Stomach (tissue), 9 donors: ENCODE data around the gene PTPRN. TPM values are rescaled to one million over a fixed set of nuclear protein-coding genes. Genes with fewer than 3 reads are reported as not detected.

Source experiments
- DNase-seq, 2 donors: peaks; one replicate each; pipeline versions ENCODE4 v3.0.0 to v3.0.0-alpha.2; 2013 to 2019
- H3K27ac ChIP-seq, 5 donors: fragments of 200-600 bp in 4 of 5; sonication (generic) in 4 of 5; one replicate each; pipeline ENCODE4 v1.5.1; 2013 to 2019; ENCODE audit warnings: mild to moderate bottlenecking in 1 of 5, moderate library complexity in 1 of 5
- H3K27me3 ChIP-seq, 3 donors: fragments of 200-600 bp; sonication (generic); one replicate each; pipeline ENCODE4 v1.5.1; 2017 to 2019; ENCODE audit warnings: mixed run types in 1 of 3
- H3K36me3 ChIP-seq, 4 donors: fragments of 200-600 bp; sonication (generic); 1 replicate in 3 of 4; 2 replicates in 1 of 4; pipeline ENCODE4 v1.5.1; 2016 to 2019
- H3K4me1 ChIP-seq, 4 donors: fragments of 200-600 bp; sonication (generic); one replicate each; pipeline ENCODE4 v1.5.1; 2016 to 2019
- H3K4me3 ChIP-seq, 4 donors: fragments of 200-600 bp; sonication (generic) in 3 of 4; one replicate each; pipeline ENCODE4 v1.5.1; 2016 to 2019; ENCODE audit warnings: mild to moderate bottlenecking in 1 of 4
- H3K9me3 ChIP-seq, 4 donors: fragments of 200-600 bp; sonication (generic); one replicate each; pipeline ENCODE4 v1.5.1; 2016 to 2019
- EP300 ChIP-seq: sonication (generic); formaldehyde crosslinking; IDR thresholded peaks from one replicate; pipeline ENCODE4 v1.6.1; 2017; ENCODE audit warnings: antibody characterized with exemption
- POLR2A ChIP-seq, 4 donors: fragments of 450-650 bp; IDR thresholded peaks; one replicate each; pipeline ENCODE4 v1.6.1; 2016; ENCODE audit warnings: antibody characterized with exemption in 4 of 4, control low read depth in 2 of 4, mild to moderate bottlenecking in 1 of 4, moderate library complexity in 1 of 4
- POLR2AphosphoS5 ChIP-seq, 3 donors: sonication (generic); formaldehyde crosslinking; IDR thresholded peaks; one replicate each; pipeline ENCODE4 v1.6.1; 2016; ENCODE audit warnings: antibody characterized with exemption in 3 of 3
- WGBS, 5 donors: extraction: QIAGEN DNeasy Blood & Tissue Kit in 3 of 5; methylation state at CpG; one replicate each; pipeline versions ENCODE4 v1.1.5 to v1.1.7; 2013 to 2018; 5-methylcytosine and 5-hydroxymethylcytosine counted together
- intact Hi-C: fragments of 100-400 bp; cut with DNase I; formaldehyde crosslinking; loops from one replicate; pipeline ENCODE4 v1.15.1; 2023; ENCODE audit warnings: low total_unique reads
- polyA plus RNA-seq, 3 donors: library from polyadenylated mRNA; stranded (reverse); fragments of 200-250 nt; gene quantifications; one replicate each; pipeline ENCODE4 v1.2.3, GENCODE V29; 2013
- total RNA-seq, 5 donors: library from RNA; depleted of rRNA; stranded (reverse); fragments of >200 nt; gene quantifications; one replicate each; pipeline versions ENCODE4 v1.1.0 to v1.2.3, GENCODE V29; 2014 to 2016
- TF ChIP-seq, protein P1 (sequence below), 7 experiments: fragments of 450-650 bp in 4 of 7; fragments of 200-600 bp in 3 of 7; sonication (generic) in 3 of 7; IDR thresholded peaks; one replicate each; pipeline ENCODE4 v1.5.1; 2016 to 2019; ENCODE audit warnings: antibody characterized with exemption in 7 of 7, control low read depth in 2 of 7, mild to moderate bottlenecking in 1 of 7
- donor health status: healthy with polysubstance abuse.
- donor health status: Bipolar disorder and iron deficiency.
- donor health status: healthy.

Gene PTPRN
- total and polyA plus RNA-seq, 8 donors = 1.1 to 11.3 (median 3.6) TPM; not detected in 1

DNA sequence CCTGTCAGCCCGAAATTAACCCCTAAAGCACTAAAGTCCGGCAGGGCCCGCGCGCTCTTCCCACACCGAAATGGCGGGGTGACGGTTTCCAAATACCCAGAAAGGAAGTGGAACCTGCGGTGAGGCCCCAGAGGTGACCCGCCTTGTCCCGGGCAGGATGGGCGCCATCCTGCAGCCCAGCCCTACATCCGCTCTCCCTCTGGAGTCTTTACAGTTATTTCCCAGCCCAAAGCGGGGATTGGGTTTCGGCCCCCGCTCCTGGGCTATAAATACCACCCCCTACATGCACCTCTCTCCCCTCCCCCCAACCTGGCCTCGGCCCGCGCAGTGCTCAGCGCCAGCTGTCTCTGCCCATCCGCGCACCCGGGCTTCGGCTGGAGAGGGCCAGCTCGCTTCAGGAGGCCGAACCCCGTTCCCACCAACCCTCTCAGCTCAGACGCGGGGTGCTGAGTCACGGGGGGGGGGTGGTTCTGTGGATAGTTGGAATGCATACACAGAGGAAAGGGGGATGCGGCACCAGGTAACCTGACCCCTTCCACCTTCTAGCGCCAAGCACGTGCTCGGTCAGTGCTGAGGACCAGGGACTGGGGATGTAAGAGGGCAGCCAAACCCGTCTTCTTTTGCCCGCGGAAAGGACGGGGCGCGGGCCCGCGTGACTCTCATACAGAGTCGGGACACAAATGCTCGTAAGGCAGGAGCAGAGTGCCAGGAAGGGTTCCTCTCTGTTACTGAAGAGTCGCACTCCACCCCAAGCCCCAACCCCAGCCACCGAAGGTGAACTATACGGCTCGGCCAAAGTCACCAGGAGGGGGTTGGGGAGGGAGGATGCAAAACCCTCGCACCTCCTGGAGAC is 56.1 kb downstream of the PTPRN start, which contains the start of gene TUBA4B:
TUBA4B (plus strand) TSS at position 344 of the 853 bp plus-strand sequence; CDS start at position 509, 165 bp downstream.
- Histone ChIP-seq H3K27ac (peak within 1 kb of the TSS; percentile 88 to 98 (median 94)), H3K27me3 (peaks cover 0 to 3% (median 0%) of the 10 kb centered on the region in 3 donors), H3K9me3 (no peaks in the 10 kb centered on the region), H3K4me3 (peak within 1 kb of the TSS; percentile 59 to 75 (median 72)), H3K4me1 (peaks cover 64 to 70% (median 67%) of the 10 kb centered on the region in 4 donors), H3K36me3 (peaks cover 14 to 26% (median 21%) of the 10 kb centered on the region in 4 donors)
- TF ChIP-seq POLR2AphosphoS5 (IDR thresholded peaks at IDR 0.05) = peak in 1 of 3 donors; percentile 37
- TF ChIP-seq POLR2A (IDR thresholded peaks at IDR 0.05) = no peak
- peak; percentile 50 to 62 for DNase-seq
- 1 to 3% (median 2%) methylated on average over 33 to 49 of the region's 49 CpGs for WGBS, 5 donors
- intact Hi-C loops = no loop called here

DNA sequence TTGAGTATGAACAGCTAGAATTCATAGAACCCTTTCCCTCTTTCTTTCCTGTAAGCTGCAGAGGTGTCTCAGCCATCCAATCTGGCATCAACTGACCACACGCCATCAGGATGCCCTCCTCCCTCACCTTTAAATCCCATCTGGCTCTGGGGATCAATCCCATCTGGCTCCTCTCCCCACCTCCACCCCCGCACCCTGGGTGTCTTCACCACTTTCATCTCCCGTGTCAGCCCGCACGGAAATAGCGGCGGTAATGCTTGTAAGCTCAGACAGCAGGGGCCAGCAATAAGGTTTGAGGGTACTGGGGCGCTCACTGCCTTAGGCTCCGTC is 56.7 kb downstream of the PTPRN start:
- peaks cover 70 to 76% (median 72%) of the 10 kb centered on the region in 4 donors for H3K4me1 ChIP-seq
- peak overlapping the region; percentile 59 to 75 (median 72) for H3K4me3 ChIP-seq
- no peaks in the 10 kb centered on the region for H3K27me3 ChIP-seq
- TF ChIP-seq POLR2A (IDR thresholded peaks at IDR 0.05) (no peak), POLR2AphosphoS5 (IDR thresholded peaks at IDR 0.05) (no peak), EP300 (no peak)
- TF ChIP-seq, protein P1, sequence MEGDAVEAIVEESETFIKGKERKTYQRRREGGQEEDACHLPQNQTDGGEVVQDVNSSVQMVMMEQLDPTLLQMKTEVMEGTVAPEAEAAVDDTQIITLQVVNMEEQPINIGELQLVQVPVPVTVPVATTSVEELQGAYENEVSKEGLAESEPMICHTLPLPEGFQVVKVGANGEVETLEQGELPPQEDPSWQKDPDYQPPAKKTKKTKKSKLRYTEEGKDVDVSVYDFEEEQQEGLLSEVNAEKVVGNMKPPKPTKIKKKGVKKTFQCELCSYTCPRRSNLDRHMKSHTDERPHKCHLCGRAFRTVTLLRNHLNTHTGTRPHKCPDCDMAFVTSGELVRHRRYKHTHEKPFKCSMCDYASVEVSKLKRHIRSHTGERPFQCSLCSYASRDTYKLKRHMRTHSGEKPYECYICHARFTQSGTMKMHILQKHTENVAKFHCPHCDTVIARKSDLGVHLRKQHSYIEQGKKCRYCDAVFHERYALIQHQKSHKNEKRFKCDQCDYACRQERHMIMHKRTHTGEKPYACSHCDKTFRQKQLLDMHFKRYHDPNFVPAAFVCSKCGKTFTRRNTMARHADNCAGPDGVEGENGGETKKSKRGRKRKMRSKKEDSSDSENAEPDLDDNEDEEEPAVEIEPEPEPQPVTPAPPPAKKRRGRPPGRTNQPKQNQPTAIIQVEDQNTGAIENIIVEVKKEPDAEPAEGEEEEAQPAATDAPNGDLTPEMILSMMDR (IDR thresholded peaks at IDR 0.05) = no peak
- peak overlapping the region; percentile 88 to 98 (median 94) for H3K27ac ChIP-seq
- WGBS, 5 donors = 4 to 13% (median 9%) methylated on average over 9 of the region's 9 CpGs
- H3K36me3 ChIP-seq = peaks cover 14 to 32% (median 26%) of the 10 kb centered on the region in 4 donors
- no peak for DNase-seq
- H3K9me3 ChIP-seq = no peaks in the 10 kb centered on the region
- intact Hi-C loops = no loop called here

DNA sequence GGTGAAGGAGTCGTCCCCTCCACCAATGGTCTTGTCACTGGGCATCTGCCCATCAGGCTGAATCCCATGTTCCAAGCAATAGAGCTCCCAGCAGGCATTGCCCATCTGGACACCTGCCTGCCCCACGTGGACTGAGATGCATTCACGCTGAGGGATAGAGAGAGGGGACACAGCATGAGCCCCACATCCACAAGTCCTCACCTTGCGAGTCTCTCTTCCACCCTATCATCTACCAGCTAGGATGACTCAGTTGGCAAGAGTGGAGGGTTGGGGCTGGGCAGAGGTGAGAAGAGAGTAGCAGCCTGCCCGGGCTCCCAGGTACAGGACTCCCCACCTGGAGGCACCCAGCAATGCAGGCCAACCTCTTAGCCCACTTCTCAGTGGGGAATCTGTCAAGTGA is 57.1 kb downstream of the PTPRN start:
- peak; percentile 22 to 40 for DNase-seq
- TF ChIP-seq EP300 (no peak), POLR2A (IDR thresholded peaks at IDR 0.05) (no peak)
- TF ChIP-seq, protein P1 (IDR thresholded peaks at IDR 0.05) = no peak
- Histone ChIP-seq H3K4me3 (peak overlapping the region; percentile 59 to 75 (median 72)), H3K9me3 (no peaks in the 10 kb centered on the region), H3K27me3 (no peaks in the 10 kb centered on the region), H3K36me3 (peaks cover 14 to 37% (median 27%) of the 10 kb centered on the region in 4 donors), H3K4me1 (peaks cover 75 to 81% (median 77%) of the 10 kb centered on the region in 4 donors), H3K27ac (peak overlapping the region; percentile 53 to 98 (median 94))
- WGBS, 5 donors = 52 to 70% (median 59%) methylated on average over 2 to 5 of the region's 5 CpGs
- intact Hi-C loops = no loop called here

DNA sequence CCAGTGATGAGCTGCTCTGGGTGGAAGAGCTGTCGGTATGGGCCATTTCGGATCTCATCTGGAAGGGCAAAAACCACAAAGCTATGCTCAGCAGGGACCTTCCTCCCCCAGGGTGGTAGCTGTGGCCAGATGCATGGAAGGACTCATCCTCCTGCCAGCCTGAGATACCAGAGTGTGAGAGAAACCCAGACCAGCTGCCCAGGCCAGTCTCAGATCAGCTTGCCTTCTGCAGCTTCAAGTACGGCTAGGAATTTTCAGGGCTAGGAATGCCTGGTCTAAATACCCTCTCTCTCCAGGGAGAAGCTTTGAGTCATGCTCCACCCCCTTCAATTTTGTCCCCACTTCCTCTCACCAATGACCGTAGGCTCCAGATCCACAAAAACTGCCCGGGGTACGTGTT is 57.5 kb downstream of the PTPRN start:
- Histone ChIP-seq H3K36me3 (peaks cover 14 to 41% (median 28%) of the 10 kb centered on the region in 4 donors), H3K4me1 (peaks cover 77 to 85% (median 81%) of the 10 kb centered on the region in 4 donors), H3K27me3 (no peaks in the 10 kb centered on the region), H3K9me3 (no peaks in the 10 kb centered on the region), H3K27ac (peak overlapping the region in 4 of 5 donors; percentile 92 to 98 (median 96)), H3K4me3 (peak overlapping the region in 3 of 4 donors; percentile 59 to 75 (median 70))
- DNase-seq = no peak
- intact Hi-C loops = no loop called here
- 63 to 85% (median 83%) methylated on average over 6 of the region's 6 CpGs for WGBS, 5 donors
- TF ChIP-seq EP300 = no peak
- TF ChIP-seq POLR2A (IDR thresholded peaks at IDR 0.05) = no peak

DNA sequence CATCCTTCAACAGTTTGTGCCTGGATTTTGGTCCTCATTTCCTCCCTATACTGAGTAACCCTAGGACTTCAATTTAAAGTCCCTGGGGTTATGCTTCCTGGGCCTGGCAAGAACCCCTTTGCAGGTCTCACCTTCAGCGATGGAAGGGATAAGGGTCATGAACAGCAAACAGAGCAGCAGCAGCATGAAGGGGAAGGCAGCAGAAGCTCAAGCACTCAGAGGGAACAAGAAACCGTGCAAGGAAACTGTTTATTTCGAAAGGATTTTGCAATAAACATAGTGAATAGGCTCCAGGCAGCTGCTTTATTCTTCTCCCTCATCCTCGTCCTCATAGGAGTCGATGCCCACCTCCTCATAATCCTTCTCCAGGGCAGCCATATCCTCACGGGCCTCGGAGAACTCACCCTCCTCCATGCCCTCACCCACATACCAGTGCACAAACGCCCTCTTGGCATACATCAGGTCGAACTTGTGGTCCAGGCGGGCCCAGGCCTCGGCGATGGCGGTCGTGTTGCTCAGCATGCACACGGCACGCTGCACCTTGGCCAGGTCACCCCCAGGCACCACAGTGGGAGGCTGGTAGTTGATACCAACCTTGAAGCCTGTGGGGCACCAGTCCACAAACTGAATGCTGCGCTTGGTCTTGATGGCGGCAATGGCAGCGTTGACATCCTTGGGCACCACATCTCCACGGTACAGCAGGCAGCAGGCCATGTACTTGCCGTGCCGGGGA is 59.0 kb downstream of the PTPRN start:
- intact Hi-C loops = no loop called here
- peaks cover 14 to 43% (median 28%) of the 10 kb centered on the region in 4 donors for H3K36me3 ChIP-seq
- no peak for TF ChIP-seq EP300
- TF ChIP-seq, protein P1 (IDR thresholded peaks at IDR 0.05) = no peak
- TF ChIP-seq POLR2AphosphoS5 (IDR thresholded peaks at IDR 0.05) = no peak
- TF ChIP-seq POLR2A (IDR thresholded peaks at IDR 0.05) = no peak
- DNase-seq = no peak
- WGBS, 5 donors = 51 to 60% (median 60%) methylated on average over 22 of the region's 22 CpGs
- no peaks in the 10 kb centered on the region for H3K9me3 ChIP-seq
- peaks cover 86 to 99% (median 90%) of the 10 kb centered on the region in 4 donors for H3K4me1 ChIP-seq
- no peaks in the 10 kb centered on the region for H3K27me3 ChIP-seq
- peak overlapping the region in 3 of 4 donors; percentile 13 to 41 (median 26) for H3K4me3 ChIP-seq
- H3K27ac ChIP-seq = peak overlapping the region; percentile 86 to 98 (median 94)
